RKO (cell line): ENCODE results near the gene MYO9B.

ENCODE experiments used
- DNase-seq: peaks from one replicate; pipeline ENCODE4 v3.0.0-alpha.2; 2016; ENCODE audit warnings: low spot score

The MYO9B gene, protein sequence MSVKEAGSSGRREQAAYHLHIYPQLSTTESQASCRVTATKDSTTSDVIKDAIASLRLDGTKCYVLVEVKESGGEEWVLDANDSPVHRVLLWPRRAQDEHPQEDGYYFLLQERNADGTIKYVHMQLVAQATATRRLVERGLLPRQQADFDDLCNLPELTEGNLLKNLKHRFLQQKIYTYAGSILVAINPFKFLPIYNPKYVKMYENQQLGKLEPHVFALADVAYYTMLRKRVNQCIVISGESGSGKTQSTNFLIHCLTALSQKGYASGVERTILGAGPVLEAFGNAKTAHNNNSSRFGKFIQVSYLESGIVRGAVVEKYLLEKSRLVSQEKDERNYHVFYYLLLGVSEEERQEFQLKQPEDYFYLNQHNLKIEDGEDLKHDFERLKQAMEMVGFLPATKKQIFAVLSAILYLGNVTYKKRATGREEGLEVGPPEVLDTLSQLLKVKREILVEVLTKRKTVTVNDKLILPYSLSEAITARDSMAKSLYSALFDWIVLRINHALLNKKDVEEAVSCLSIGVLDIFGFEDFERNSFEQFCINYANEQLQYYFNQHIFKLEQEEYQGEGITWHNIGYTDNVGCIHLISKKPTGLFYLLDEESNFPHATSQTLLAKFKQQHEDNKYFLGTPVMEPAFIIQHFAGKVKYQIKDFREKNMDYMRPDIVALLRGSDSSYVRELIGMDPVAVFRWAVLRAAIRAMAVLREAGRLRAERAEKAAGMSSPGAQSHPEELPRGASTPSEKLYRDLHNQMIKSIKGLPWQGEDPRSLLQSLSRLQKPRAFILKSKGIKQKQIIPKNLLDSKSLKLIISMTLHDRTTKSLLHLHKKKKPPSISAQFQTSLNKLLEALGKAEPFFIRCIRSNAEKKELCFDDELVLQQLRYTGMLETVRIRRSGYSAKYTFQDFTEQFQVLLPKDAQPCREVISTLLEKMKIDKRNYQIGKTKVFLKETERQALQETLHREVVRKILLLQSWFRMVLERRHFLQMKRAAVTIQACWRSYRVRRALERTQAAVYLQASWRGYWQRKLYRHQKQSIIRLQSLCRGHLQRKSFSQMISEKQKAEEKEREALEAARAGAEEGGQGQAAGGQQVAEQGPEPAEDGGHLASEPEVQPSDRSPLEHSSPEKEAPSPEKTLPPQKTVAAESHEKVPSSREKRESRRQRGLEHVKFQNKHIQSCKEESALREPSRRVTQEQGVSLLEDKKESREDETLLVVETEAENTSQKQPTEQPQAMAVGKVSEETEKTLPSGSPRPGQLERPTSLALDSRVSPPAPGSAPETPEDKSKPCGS (N-terminal part only)

DNA sequence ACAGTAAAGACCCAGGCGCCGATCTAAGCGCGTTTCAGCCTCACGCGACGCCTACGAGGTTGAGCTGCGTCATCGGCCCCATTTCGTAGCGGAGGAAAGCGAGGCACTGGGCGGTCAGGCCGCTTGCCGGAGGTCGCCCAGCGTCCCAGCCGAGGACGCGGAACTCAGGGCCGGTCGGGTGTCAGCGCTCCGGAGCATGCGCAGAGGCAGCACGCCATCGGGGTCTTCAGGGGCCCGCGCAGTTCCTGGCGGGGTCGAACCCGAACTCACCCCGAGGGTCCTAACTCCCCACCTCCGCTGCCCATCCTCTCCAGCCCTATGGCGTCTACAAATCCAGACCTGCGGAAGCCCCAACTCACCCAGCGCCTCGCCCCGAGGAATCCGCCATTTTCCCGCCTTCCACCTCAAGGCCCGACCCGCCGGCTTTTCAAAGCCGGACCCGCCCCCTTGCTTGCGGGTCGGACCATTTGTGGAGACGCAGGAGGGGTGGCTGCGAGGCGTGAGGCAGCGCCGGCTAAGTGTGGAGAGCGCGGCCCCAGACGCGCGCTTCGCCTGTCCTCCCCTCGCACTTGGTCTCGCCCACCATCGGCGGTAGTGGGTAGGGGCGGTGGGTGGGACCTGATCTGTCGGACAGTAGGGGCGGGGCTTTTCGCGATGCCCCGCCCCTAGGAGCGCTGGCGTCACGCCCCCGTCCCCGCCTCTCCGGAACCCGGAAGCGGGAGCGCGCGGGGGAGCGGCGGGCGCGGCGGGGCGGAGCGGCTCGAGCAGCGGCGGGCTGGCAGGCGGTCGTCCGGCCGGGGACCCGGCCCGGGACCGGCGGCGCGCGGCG, at the start of gene MYO9B, which contains the start of gene HAUS8:
TSS of gene MYO9B (plus strand) at position 743 of the 829 bp plus-strand sequence. CDS start 25,941 bp downstream, outside the sequence.
TSS of gene HAUS8 (minus strand) at position 418 of the 829 bp plus-strand sequence. CDS start at position 388, 30 bp downstream.
- peak; percentile 99 for DNase-seq

DNA sequence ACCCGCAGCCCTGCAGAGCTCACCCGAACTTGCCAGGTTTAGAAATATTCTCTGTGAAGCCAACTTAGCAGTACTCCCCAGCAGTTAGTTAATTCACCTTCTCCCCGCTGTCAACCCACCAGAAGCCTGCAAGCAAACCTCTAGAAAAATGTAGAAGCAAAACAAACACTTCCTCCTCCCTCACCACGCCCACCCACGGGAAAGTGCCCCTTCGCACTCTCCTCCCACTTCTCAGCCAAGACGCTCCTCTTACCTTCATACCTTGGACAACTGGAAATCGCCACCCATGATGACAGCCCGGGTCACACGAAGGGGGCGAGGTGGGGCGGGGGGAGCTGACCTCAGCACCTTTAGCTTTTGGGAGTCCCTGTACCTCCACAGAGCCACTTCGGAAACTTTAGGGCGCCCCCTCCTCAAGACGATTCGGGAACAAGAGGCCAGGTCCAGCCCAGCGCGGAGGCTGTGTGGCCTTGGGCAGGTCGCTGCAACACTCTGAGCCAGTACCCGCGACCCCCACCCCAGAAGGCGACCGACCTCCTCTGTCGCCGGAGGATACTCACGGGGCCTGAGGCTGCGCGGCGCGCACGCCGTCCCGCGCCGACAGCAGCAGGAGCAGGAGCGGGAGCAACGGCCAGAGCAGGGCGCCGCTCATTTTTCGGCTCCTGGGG, 49.5 kb upstream of the MYO9B start:
- DNase-seq, result no peak

DNA sequence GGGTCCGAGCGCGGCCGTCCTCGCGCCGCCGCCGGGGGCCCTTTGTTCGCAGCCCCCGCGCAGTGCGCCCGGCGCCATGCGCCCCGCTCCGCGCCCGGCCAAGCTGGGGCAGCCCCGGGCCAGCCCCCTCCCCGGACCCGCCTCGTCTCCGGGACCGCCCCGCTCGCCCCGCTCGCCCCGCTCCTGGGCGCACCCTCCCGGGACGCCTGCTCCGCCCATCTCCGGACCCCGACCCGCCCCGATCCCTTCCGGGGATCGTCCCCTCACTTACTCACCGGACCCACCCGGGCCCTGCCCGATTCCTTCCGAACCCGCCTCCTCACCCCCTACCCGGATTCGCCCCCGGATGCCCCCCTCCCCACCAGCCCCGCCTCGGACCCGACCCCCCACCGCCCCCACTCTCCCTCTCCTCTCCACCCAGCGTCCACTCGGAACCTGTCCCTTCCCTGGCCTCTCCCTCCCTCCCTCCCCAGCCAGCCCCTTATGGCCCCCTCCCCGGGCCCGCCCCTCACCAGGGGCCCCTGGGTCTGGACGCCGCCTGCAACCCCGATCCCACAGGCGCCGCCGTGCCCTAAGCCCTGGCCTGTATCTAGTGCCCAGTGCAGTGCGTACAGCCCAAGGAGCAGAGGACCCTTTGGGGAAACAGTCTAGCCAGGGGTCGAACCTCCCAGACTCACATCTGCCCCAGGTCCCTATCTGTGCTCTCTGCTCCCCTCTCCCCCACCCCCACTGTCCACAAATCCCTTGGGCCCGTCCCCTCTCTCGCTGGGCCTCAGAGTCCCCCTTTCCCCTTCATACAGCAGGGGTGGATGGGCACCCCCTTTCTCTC, 48.7 kb upstream of the MYO9B start, which contains the start of gene CPAMD8:
TSS of gene CPAMD8 (minus strand) at position 105 of the 829 bp plus-strand sequence. CDS start 168 bp downstream, outside the sequence.
- no peak for DNase-seq

DNA sequence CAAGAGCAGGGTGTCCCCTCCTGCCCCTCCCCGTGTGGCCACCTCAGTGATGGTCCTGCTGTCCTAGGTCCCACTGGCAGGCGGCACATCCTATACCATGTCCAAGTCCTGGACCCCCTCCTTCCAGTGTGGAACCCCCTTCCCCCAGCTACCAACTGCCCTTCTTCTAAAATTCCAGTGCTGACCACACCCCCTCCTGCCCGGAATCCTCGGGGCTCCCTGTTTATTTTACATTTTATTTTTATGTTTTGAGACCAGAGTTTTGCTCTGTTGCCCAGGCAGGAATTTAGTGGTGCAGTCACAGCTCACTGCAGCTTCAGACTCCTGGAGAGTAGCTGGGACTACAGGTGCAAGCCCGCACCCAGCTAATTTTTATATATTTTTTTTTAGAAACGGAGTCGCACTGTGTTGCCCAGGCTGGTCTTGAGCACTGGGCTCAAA, 48.0 kb upstream of the MYO9B start:
- no peak for DNase-seq

DNA sequence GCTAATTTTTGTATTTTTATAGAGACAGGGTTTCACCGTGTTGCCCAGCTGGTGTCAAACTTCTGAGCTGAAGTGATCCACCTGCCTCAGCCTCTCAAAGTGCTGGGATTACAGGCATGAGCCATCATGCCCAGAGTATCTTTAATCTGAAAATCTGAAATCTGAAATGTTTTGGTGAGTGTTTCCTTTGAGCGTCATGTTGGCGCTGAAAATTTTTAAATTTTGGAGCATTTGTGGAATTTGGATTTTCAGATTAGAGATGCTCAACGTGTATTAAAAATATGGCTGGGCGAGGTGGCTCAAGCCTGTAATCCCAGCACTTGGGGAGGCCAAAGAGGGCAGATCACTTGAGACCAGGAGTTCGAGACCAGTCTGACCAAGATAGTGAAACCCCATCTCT, 43.8 kb upstream of the MYO9B start:
- DNase-seq, result no peak

DNA sequence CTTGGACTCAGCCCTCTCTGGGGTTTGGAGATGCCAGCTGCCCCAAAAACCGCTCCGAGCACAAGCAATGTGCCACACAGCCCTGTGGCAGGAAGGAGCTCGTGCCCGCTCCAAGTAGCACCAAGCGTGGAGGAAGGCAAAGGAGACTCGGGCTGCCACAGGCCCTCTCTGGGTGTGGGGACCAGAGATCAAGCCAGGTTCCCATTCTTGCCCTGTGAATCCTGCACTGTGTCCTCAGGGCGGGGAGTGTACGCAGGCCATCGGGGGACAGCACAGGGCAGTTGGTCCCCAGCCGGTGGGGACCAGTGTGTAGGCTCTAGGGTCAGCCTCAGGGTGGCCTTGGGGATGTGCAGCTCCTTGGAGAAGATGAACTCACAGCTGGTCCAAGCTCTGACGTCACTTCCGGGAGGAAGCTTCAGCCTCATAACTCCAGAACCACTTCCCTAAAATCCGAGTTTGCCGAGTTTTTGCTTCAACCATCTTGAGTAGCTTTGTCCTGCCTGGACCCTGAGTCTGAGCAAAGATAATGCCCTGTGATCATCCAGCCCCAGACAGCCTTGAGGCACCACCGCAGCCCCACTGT, 39.6 kb upstream of the MYO9B start:
- DNase-seq, result no peak

DNA sequence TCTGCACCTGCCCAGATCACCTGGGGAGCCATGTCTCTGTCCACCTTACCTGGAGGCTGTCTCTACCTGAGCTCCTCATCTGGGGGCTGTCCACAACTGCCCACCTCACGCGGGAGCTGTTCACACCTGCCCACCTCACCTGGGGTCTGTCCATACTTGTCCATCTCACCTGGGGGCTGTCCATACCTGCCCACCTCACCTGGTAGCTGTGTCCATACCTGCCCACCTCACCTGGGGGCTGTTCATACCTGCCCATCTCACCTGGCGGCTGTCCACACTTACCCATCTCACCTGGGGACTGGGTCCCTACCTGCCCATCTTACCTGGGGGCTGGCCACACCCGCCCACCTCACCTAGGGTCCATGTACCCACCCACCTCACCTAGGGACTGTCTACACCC, 38.9 kb upstream of the MYO9B start:
- DNase-seq, result no peak

DNA sequence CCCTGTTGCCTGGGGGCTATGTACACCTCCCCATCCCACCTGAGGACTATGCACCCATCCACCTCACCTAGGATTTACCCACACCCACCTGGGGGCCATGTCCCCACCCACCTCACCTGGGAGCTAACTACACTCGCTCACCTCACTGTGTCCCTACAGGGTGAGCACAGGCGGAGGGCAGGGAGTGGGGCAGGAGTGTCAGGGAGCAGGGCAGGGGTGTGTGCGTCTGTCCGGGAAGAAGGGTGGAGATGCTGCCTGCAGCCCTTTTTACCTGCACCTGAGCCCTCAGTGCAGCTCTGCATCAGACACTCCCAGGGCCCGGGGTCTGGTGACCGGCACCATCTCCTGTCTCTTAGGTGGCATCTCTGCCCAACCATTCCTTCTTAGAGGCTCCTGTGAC, 38.4 kb upstream of the MYO9B start:
- DNase-seq, result no peak

DNA sequence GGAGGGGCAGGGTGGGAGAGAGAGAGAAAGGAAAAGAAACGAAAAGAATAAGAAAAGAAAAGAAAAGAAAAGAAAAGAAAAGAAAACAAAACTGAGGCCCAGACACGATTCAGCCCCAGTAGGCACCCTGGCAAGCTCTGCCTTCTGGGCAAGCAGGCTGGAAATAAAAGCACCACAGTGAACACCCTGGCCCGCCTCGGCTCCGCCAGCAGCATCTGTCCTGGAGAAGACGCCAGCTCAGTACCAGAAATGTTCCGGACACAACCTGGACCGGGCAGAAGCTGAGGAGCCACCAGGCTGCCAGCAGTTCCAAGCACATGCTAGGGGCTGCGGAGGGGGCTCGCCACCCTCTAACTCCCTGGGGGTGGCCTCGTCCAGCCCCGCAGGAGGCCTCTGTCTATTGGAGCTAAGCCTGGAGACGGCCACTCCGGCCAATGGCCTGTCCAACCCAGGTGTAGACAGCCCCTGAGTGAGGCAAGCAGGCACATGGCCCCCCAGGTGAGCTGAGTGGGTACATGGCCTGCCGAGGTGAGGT, 37.5 kb upstream of the MYO9B start:
- DNase-seq, result no peak

DNA sequence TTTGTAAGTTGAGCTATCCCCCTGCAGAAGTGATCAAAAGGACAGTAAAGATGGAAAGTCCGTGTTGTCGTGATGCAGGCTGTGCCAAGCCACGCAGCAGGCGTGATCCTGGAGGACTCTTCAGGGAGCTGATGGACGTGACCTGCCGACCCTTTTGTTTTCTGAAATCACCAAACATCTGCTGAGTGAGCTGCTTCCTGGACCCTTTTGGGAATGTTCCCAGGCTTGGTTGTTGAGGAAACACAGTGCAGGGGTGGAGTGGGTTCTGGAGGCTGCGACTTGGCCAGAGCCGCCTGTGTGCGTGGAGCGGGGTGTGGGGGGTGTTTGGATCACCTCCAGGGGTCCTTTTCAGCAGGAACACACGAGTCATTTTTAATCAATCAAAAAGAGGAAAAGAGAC, 33.6 kb upstream of the MYO9B start:
- no peak for DNase-seq

DNA sequence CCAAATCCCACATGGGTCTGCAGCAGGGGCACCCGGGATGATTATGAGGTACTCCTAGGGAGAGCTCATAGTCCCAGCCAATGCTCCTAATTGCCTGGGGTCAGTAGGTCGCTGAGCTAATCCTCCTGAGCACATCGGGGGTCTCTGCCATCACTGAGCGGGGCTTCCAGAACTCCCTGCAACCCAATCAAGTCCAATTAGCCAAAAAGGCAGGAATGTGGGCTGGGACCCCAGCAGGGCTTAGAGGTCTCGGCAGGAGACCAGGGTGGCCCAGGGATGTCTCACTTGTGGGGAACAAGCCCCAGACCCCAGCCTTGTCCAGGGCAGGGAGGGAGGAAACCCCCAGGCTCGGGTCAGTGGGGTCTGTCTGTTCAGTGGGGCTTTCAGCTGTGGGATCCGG, 31.8 kb upstream of the MYO9B start:
- DNase-seq, result no peak

DNA sequence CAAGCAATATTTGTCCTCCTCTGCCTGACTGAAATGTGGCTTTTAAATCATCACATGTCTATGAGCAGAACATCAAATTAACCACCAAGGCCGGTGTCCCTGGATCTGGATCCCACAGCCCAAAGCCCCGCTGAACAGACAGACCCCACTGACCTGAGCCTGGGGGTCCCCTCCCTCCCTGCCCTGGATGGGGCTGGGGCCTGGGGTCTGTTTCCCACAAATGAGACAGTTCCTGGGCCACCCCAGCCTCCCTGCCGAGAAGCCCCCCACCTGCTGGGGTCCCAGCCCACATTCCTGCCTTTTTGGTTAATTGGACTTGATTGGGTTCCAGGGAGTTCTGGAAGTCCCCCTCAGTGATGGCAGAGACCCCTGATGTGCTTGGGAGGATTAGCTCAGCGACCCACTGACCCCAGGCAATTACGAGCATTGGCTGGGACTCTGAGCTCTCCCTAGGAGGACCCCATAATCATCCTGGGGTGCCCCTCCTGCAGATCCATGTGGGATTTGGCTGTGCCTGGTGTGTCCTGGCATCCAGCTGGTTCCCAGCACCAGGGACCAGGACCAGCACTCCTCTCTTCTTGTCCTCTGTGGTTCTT, 29.6 kb upstream of the MYO9B start:
- no peak for DNase-seq

DNA sequence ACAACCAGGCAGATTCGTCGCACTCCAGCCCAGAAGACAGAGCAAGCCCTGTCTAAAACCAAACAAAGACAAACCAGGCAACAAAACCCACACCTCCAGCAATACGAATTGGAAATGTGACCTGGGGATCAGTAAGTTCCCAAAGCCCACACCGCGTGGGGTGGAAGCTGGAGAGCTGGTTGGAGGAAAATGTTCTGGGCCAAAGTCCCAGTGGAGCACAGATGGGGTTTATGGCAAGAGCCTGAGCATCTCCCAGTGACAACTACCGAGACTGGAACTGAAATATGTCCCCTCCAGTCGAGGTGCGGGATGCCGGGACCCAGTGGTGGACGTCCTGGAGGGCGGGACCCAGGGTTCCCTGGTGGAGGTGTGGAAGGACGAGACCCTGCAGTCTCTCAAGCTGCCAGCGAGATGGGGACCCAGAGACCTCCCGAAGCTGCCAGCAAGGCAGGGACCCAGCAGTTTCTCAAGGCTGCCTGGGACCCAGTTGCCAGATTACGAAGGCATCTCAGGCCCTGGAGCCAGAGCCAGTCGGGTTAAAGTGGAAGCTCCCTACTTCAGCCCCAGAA, 26.6 kb upstream of the MYO9B start:
- DNase-seq, result no peak

DNA sequence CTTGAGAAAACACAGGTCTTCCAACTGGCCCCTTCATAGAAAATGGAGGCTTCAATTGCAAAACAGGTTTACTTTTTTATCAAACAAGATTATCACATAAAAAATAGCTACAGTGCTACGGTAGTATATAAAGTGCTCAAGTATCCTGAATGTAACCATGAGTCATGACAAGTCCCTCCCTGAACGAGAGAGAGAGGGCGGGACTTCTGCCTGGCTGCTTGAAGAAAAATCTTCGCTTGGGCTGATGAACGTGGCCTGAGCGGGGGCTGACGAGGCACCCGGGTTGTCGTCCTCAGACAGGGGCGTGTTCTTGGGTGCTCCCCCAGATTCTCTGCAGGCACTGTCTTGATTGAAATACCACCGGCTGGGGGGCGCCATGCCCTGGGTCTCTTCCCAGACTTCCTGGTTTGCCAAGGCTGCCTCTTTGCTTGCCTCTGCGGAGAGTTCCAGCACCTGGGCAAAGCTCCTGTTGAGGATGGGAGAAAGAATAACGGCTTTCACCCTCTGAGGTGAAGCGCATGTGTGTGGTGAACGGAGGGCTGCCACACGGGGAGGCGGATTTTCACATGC, 25.8 kb upstream of the MYO9B start:
- DNase-seq, result no peak

DNA sequence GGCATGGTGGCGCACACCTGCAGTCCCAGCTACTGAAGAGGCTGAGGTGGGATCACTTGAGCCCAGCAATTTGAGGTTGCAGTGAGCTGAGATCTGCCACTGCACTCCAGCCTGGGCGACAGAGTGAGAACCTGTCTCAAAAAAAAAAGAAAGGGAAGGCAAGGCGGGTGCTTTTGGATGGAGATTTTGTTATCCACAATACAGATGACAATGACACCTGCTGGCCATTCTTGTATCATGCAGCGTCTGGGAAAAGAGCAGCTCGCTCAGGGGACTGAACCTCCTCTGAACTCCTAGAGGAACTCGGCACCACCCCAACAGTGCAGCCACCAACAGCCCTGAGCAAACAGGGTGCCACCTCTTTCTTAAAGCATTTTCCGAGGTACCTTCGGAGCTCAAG, 23.1 kb upstream of the MYO9B start:
- DNase-seq, result peak; percentile 46

DNA sequence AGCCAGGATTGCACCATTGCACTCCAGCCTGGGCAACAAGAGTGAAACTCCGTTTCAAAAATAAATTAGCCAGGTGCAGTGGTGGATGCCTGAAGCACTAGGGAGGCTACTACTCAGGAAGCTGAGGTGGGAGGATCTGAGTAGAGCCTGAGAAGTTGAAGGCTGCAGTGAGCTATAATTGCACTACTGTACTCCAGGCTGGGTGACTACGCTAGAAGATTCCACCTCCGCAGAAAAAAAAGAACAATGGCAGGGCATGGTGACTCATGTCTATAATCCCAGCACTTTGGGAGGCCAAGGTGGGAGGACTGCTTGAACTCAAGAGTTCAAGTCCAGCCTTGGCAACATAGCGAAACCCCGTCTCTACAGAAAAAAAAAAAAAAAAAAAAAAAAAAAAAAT, 20.8 kb upstream of the MYO9B start:
- DNase-seq, result no peak

DNA sequence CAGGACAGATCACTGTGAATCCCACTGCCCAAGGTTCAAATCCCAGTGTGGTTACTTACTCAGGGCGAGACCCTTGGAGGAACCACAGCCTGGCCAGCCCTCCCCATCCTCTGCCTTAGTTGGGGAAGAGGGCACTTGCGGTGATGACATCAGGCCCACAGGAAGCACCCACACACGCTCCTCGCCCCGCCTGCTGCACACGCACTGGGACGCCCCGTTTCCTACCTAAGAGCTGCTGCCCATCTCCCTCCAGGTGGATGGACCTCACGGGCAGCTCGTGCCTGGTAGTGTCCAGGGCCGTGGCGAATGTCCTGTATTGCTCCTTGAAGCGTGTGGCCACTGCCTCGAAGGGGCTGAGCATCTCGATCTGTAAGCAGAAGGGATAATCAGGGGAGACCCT, 19.9 kb upstream of the MYO9B start:
- no peak for DNase-seq

DNA sequence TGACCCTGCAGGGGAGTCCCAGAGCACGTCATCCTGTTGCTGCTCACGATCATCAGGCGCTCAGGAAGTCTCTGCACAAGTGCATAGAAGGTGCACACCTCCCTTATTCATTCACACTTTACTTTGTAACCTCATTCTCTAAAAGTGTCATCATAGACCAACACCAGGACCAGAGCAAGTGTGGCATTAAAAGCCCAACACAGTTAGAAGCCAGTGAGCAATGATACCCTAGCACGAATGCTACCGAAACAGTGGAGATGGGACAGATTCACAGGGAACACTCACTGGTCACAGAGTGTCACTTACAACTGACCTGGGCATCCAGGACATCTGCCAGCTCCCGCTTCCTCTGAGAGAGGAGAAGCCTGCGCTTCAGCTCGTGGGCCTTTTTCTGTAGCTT, 17.3 kb upstream of the MYO9B start:
- DNase-seq, result no peak
